ENCODE data around the gene CREM.

Gene CREM

GRCh38 chr10:35204650-35205319 lies 78.1 kb downstream of the CREM start:
- Histone ChIP-seq H3K27ac (ENCODE audit: low read depth, low read length) (no peak overlapping the region), H3K9ac (ENCODE audit: low read depth in 1 of 2, low read length in 2 of 2) (no peak overlapping the region), H3K36me3 (ENCODE audit: control insufficient read depth in 1 of 2, insufficient read depth in 2 of 2, low read length in 2 of 2) (no peaks in the 10 kb centered on the region), H3K4me3 (ENCODE audit: low read depth in 1 of 2, low read length in 2 of 2) (no peak overlapping the region), H3K27me3 (ENCODE audit: control insufficient read depth in 1 of 2, insufficient read depth in 2 of 2, low read length in 2 of 2) (no peaks in the 10 kb centered on the region), H3K9me3 (ENCODE audit: control insufficient read depth in 1 of 2, low read length in 2 of 2) (no peaks in the 10 kb centered on the region), H3K4me1 (ENCODE audit: control insufficient read depth in 1 of 2, insufficient read depth in 2 of 2, low read length in 2 of 2) (no peaks in the 10 kb centered on the region)

GRCh38 chr10:35206274-35206673 lies 79.6 kb downstream of the CREM start:
- no peak overlapping the region for H3K27ac ChIP-seq (ENCODE audit: low read depth, low read length)
- no peaks in the 10 kb centered on the region for H3K9me3 ChIP-seq (ENCODE audit: control insufficient read depth in 1 of 2, low read length in 2 of 2)
- no peaks in the 10 kb centered on the region for H3K36me3 ChIP-seq (ENCODE audit: control insufficient read depth in 1 of 2, insufficient read depth in 2 of 2, low read length in 2 of 2)
- H3K9ac ChIP-seq (ENCODE audit: low read depth in 1 of 2, low read length in 2 of 2): no peak overlapping the region
- H3K4me3 ChIP-seq (ENCODE audit: low read depth in 1 of 2, low read length in 2 of 2): no peak overlapping the region
- no peaks in the 10 kb centered on the region for H3K4me1 ChIP-seq (ENCODE audit: control insufficient read depth in 1 of 2, insufficient read depth in 2 of 2, low read length in 2 of 2)
- no peaks in the 10 kb centered on the region for H3K27me3 ChIP-seq (ENCODE audit: control insufficient read depth in 1 of 2, insufficient read depth in 2 of 2, low read length in 2 of 2)

DNA sequence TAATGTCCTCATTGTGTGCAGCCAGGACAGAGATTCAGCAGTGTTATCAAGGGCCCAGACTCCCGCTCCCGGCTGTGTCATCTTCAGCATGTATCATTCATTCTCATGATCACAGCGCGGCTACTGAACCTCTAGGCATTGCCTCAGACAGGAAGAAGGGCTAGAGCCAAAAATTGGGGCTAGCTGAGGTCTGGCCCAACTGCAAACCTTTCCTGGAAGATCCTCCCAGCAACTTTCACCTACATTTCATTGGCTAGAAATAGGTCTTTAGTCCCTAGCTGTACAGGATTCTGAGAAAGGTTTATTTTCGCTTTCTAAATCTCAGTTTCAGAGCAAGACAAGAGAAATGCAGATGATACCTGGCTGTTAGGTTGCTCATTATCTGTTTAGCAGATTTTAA lies 81.9 kb downstream of the CREM start:
- Histone ChIP-seq H3K9ac (ENCODE audit: low read depth in 1 of 2, low read length in 2 of 2) (no peak overlapping the region), H3K27ac (ENCODE audit: low read depth, low read length) (no peak overlapping the region), H3K36me3 (ENCODE audit: control insufficient read depth in 1 of 2, insufficient read depth in 2 of 2, low read length in 2 of 2) (no peaks in the 10 kb centered on the region), H3K9me3 (ENCODE audit: control insufficient read depth in 1 of 2, low read length in 2 of 2) (no peaks in the 10 kb centered on the region), H3K4me3 (ENCODE audit: low read depth in 1 of 2, low read length in 2 of 2) (no peak overlapping the region), H3K4me1 (ENCODE audit: control insufficient read depth in 1 of 2, insufficient read depth in 2 of 2, low read length in 2 of 2) (no peaks in the 10 kb centered on the region), H3K27me3 (ENCODE audit: control insufficient read depth in 1 of 2, insufficient read depth in 2 of 2, low read length in 2 of 2) (no peaks in the 10 kb centered on the region)

DNA sequence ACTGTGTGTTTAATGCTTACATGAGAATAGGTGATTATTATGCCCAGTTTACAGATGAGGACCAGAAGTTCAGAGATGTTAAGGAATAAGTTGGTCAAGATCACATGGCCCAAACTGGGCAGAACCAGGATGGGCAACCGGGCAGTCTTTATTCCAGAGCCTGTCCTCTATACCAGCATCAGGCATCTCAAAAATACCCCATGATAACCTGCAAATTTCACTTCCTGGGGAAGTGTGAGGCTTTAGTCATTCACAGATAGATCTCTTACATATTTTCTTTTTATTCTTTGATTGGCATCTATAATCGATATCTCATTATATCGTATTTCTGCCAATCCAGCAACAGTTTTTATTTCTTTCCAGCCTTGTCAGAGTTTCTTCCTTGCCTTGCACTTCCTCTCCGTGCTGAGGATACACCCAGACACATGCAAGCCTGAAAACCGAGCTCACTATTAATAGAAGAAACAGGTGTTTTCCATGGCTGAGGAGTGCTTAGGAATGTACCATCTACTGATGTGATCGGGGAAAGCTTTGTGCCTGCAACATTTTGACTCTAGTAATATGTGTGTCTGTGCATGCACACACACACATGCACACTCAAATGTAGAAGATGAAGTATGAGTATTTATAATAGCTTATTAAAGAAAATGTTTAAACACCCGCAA lies 82.4 kb downstream of the CREM start:
- H3K4me1 ChIP-seq (ENCODE audit: control insufficient read depth in 1 of 2, insufficient read depth in 2 of 2, low read length in 2 of 2): no peaks in the 10 kb centered on the region
- H3K36me3 ChIP-seq (ENCODE audit: control insufficient read depth in 1 of 2, insufficient read depth in 2 of 2, low read length in 2 of 2): no peaks in the 10 kb centered on the region
- H3K9ac ChIP-seq (ENCODE audit: low read depth in 1 of 2, low read length in 2 of 2): no peak overlapping the region
- no peak overlapping the region for H3K4me3 ChIP-seq (ENCODE audit: low read depth in 1 of 2, low read length in 2 of 2)
- H3K9me3 ChIP-seq (ENCODE audit: control insufficient read depth in 1 of 2, low read length in 2 of 2): no peaks in the 10 kb centered on the region
- H3K27me3 ChIP-seq (ENCODE audit: control insufficient read depth in 1 of 2, insufficient read depth in 2 of 2, low read length in 2 of 2): no peaks in the 10 kb centered on the region
- no peak overlapping the region for H3K27ac ChIP-seq (ENCODE audit: low read depth, low read length)

- Histone ChIP-seq H3K9ac (ENCODE audit: low read depth in 1 of 2, low read length in 2 of 2) (no peak overlapping the region), H3K9me3 (ENCODE audit: control insufficient read depth in 1 of 2, low read length in 2 of 2) (no peaks in the 10 kb centered on the region), H3K27ac (ENCODE audit: low read depth, low read length) (no peak overlapping the region), H3K27me3 (ENCODE audit: control insufficient read depth in 1 of 2, insufficient read depth in 2 of 2, low read length in 2 of 2) (no peaks in the 10 kb centered on the region), H3K4me3 (ENCODE audit: low read depth in 1 of 2, low read length in 2 of 2) (no peak overlapping the region), H3K4me1 (ENCODE audit: control insufficient read depth in 1 of 2, insufficient read depth in 2 of 2, low read length in 2 of 2) (no peaks in the 10 kb centered on the region), H3K36me3 (ENCODE audit: control insufficient read depth in 1 of 2, insufficient read depth in 2 of 2, low read length in 2 of 2) (no peaks in the 10 kb centered on the region)
These were observed 84.3 kb downstream of the CREM start for GRCh38 chr10:35210961-35211360.

DNA sequence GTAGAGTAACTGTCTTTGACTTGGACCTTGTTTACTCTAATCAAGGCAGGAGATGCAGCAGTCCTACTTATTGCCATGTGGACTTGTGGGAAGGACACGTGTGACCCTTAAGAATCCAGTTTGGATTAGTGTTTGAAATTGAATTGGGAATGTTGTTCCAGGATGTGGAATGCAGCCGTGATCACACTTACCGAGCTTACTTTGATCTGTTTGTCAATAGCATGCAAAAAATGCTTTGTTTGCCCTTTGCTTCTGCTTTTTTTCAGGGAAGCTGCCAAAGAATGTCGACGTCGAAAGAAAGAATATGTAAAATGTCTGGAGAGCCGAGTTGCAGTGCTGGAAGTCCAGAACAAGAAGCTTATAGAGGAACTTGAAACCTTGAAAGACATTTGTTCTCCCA lies 84.7 kb downstream of the CREM start:
- Histone ChIP-seq H3K9ac (ENCODE audit: low read depth in 1 of 2, low read length in 2 of 2) (no peak overlapping the region), H3K9me3 (ENCODE audit: control insufficient read depth in 1 of 2, low read length in 2 of 2) (no peaks in the 10 kb centered on the region), H3K4me3 (ENCODE audit: low read depth in 1 of 2, low read length in 2 of 2) (no peak overlapping the region), H3K36me3 (ENCODE audit: control insufficient read depth in 1 of 2, insufficient read depth in 2 of 2, low read length in 2 of 2) (no peaks in the 10 kb centered on the region), H3K4me1 (ENCODE audit: control insufficient read depth in 1 of 2, insufficient read depth in 2 of 2, low read length in 2 of 2) (peaks cover 3 to 4% of the 10 kb centered on the region in 2 donors), H3K27ac (ENCODE audit: low read depth, low read length) (no peak overlapping the region), H3K27me3 (ENCODE audit: control insufficient read depth in 1 of 2, insufficient read depth in 2 of 2, low read length in 2 of 2) (no peaks in the 10 kb centered on the region)

- no peak overlapping the region for H3K27ac ChIP-seq (ENCODE audit: low read depth, low read length)
These were observed 86.2 kb downstream of the CREM start for GRCh38 chr10:35212856-35213255.

DNA sequence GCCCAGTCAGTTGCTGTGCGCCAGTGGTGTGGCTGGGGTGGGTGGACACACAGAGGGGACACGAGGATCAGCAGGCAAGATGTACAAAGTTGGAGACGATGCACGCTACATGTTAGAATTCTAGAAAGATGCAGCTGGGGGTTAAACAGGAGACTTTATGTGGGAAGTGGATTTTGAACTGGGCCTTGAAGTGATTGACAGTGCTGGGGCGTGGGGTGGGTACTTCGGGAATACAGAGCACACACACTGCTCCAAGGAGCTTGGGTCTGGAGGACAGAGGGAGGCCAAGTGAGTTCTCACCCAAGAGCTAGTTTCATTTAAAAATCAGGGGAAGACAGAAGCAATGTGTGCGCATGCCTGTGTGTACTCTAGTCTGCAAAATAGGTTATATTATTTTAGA lies 87.1 kb downstream of the CREM start:
- Histone ChIP-seq H3K4me1 (ENCODE audit: control insufficient read depth in 1 of 2, insufficient read depth in 2 of 2, low read length in 2 of 2) (peaks cover 8 to 10% of the 10 kb centered on the region in 2 donors), H3K36me3 (ENCODE audit: control insufficient read depth in 1 of 2, insufficient read depth in 2 of 2, low read length in 2 of 2) (no peaks in the 10 kb centered on the region), H3K4me3 (ENCODE audit: low read depth in 1 of 2, low read length in 2 of 2) (no peak overlapping the region), H3K27me3 (ENCODE audit: control insufficient read depth in 1 of 2, insufficient read depth in 2 of 2, low read length in 2 of 2) (no peaks in the 10 kb centered on the region), H3K9ac (ENCODE audit: low read depth in 1 of 2, low read length in 2 of 2) (no peak overlapping the region), H3K27ac (ENCODE audit: low read depth, low read length) (no peak overlapping the region), H3K9me3 (ENCODE audit: control insufficient read depth in 1 of 2, low read length in 2 of 2) (no peaks in the 10 kb centered on the region)

More at GRCh38 chr10:35212856-35213255, 86.2 kb downstream of the CREM start:
- Histone ChIP-seq H3K4me1 (ENCODE audit: control insufficient read depth in 1 of 2, insufficient read depth in 2 of 2, low read length in 2 of 2) (peaks cover 8 to 10% of the 10 kb centered on the region in 2 donors), H3K9me3 (ENCODE audit: control insufficient read depth in 1 of 2, low read length in 2 of 2) (no peaks in the 10 kb centered on the region), H3K9ac (ENCODE audit: low read depth in 1 of 2, low read length in 2 of 2) (no peak overlapping the region), H3K27me3 (ENCODE audit: control insufficient read depth in 1 of 2, insufficient read depth in 2 of 2, low read length in 2 of 2) (no peaks in the 10 kb centered on the region), H3K4me3 (ENCODE audit: low read depth in 1 of 2, low read length in 2 of 2) (no peak overlapping the region), H3K36me3 (ENCODE audit: control insufficient read depth in 1 of 2, insufficient read depth in 2 of 2, low read length in 2 of 2) (no peaks in the 10 kb centered on the region)

DNA sequence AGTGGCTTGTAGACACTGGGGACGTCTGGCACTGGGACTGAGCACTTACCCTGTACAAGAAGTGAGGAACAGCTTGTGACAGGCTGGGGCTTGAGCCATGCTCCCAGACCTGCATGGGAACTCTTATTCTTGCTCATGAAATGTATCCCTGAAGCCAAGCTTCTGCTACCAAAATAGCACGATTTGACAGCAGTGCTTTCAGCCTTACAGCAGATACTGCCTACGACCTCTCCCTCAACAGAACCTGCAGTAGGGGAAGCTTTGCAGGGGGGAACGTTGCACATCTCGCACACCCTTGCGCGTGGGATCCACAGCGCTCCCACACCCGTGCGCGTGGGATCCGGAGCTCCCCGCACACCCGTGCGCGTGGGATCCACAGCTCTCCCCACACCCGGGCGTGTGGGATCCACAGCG lies 88.0 kb downstream of the CREM start:
- no peak overlapping the region for H3K4me3 ChIP-seq (ENCODE audit: low read depth in 1 of 2, low read length in 2 of 2)
- no peaks in the 10 kb centered on the region for H3K36me3 ChIP-seq (ENCODE audit: control insufficient read depth in 1 of 2, insufficient read depth in 2 of 2, low read length in 2 of 2)
- H3K9me3 ChIP-seq (ENCODE audit: control insufficient read depth in 1 of 2, low read length in 2 of 2): no peaks in the 10 kb centered on the region
- peaks cover 8 to 10% of the 10 kb centered on the region in 2 donors for H3K4me1 ChIP-seq (ENCODE audit: control insufficient read depth in 1 of 2, insufficient read depth in 2 of 2, low read length in 2 of 2)
- no peak overlapping the region for H3K9ac ChIP-seq (ENCODE audit: low read depth in 1 of 2, low read length in 2 of 2)
- no peaks in the 10 kb centered on the region for H3K27me3 ChIP-seq (ENCODE audit: control insufficient read depth in 1 of 2, insufficient read depth in 2 of 2, low read length in 2 of 2)
- H3K27ac ChIP-seq (ENCODE audit: low read depth, low read length): no peak overlapping the region

GRCh38 chr10:35215107-35215506 lies 88.5 kb downstream of the CREM start:
- no peak overlapping the region for H3K4me3 ChIP-seq (ENCODE audit: low read depth in 1 of 2, low read length in 2 of 2)
- no peaks in the 10 kb centered on the region for H3K36me3 ChIP-seq (ENCODE audit: control insufficient read depth in 1 of 2, insufficient read depth in 2 of 2, low read length in 2 of 2)
- no peaks in the 10 kb centered on the region for H3K27me3 ChIP-seq (ENCODE audit: control insufficient read depth in 1 of 2, insufficient read depth in 2 of 2, low read length in 2 of 2)
- no peak overlapping the region for H3K27ac ChIP-seq (ENCODE audit: low read depth, low read length)
- no peaks in the 10 kb centered on the region for H3K9me3 ChIP-seq (ENCODE audit: control insufficient read depth in 1 of 2, low read length in 2 of 2)
- peaks cover 8 to 10% of the 10 kb centered on the region in 2 donors for H3K4me1 ChIP-seq (ENCODE audit: control insufficient read depth in 1 of 2, insufficient read depth in 2 of 2, low read length in 2 of 2)
- no peak overlapping the region for H3K9ac ChIP-seq (ENCODE audit: low read depth in 1 of 2, low read length in 2 of 2)

Data from duodenal mucosa (tissue), 2 donors.